KMS-11 (cell line): Measurements from ENCODE around the gene EEA1.

Experiments used
- H2AFZ ChIP-seq: fragments of 200-600 bp; sonication (generic); 2 replicates; pipeline ENCODE4 v1.6.1; 2016; ENCODE audit warnings: antibody characterized with exemption, mixed run types, low read depth
- H3K27ac ChIP-seq: fragments of 200-600 bp; sonication (generic); 2 replicates; pipeline ENCODE4 v1.6.1; 2016; ENCODE audit warnings: mild to moderate bottlenecking, mixed run types
- H3K27me3 ChIP-seq: fragments of 200-600 bp; sonication (generic); 2 replicates; pipeline ENCODE4 v1.6.1; 2017; ENCODE audit warnings: mild to moderate bottlenecking, low read depth, mixed run types, moderate library complexity; ENCODE audit not compliant: insufficient read depth
- H3K36me3 ChIP-seq: fragments of 200-600 bp; sonication (generic); 2 replicates; pipeline ENCODE4 v1.6.1; 2017; ENCODE audit warnings: mild to moderate bottlenecking, mixed run types; ENCODE audit not compliant: insufficient read depth
- H3K4me1 ChIP-seq: fragments of 200-600 bp; sonication (generic); 2 replicates; pipeline ENCODE4 v1.6.1; 2016; ENCODE audit warnings: mild to moderate bottlenecking, low read depth, mixed run types; ENCODE audit not compliant: poor library complexity, severe bottlenecking
- H3K4me2 ChIP-seq: fragments of 200-600 bp; sonication (generic); 2 replicates; pipeline ENCODE4 v1.7.0; 2016; ENCODE audit warnings: mild to moderate bottlenecking, mixed run types
- H3K4me3 ChIP-seq: fragments of 200-600 bp; sonication (generic); IDR thresholded peaks from 2 replicates; pipeline ENCODE4 v1.6.1; 2017; ENCODE audit warnings: low read depth, low read length, mixed read lengths; ENCODE audit not compliant: insufficient read depth
- H3K79me2 ChIP-seq: fragments of 200-600 bp; sonication (generic); 2 replicates; pipeline ENCODE4 v1.6.1; 2016; ENCODE audit warnings: low read depth, mixed run types; ENCODE audit not compliant: insufficient read depth
- H3K9ac ChIP-seq: fragments of 200-600 bp; sonication (generic); 2 replicates; pipeline ENCODE4 v1.6.1; 2016; ENCODE audit warnings: mild to moderate bottlenecking, mixed run types
- H4K20me1 ChIP-seq: fragments of 200-600 bp; sonication (generic); 2 replicates; pipeline ENCODE4 v1.6.1; 2016; ENCODE audit warnings: mild to moderate bottlenecking, mixed run types; ENCODE audit not compliant: insufficient read depth
- CTCF ChIP-seq: fragments of 200-600 bp; sonication (generic); conservative IDR thresholded peaks from 2 replicates; pipeline ENCODE4 v1.6.1; 2017; ENCODE audit warnings: low read depth, mild to moderate bottlenecking, antibody characterized with exemption, low read length, moderate library complexity, mixed read lengths

EEA1 gene

GRCh38 chr12:92786045-92786444, 143.1 kb downstream of the EEA1 start:
- no peak overlapping the region for H2AFZ ChIP-seq
- H3K9ac ChIP-seq, result no peak overlapping the region
- no peak overlapping the region for H3K4me2 ChIP-seq
- H3K4me3 ChIP-seq, result no peak overlapping the region
- H4K20me1 ChIP-seq, result no peaks in the 10 kb centered on the region
- H3K36me3 ChIP-seq, result no peaks in the 10 kb centered on the region
- H3K27me3 ChIP-seq, result no peaks in the 10 kb centered on the region
- TF ChIP-seq CTCF, result no peak
- H3K79me2 ChIP-seq, result no peaks in the 10 kb centered on the region
- peaks cover 9% of the 10 kb centered on the region for H3K4me1 ChIP-seq
- no peak overlapping the region for H3K27ac ChIP-seq

- H3K79me2 ChIP-seq, result no peaks in the 10 kb centered on the region
- H3K4me2 ChIP-seq, result no peak overlapping the region
- no peaks in the 10 kb centered on the region for H4K20me1 ChIP-seq
- no peak overlapping the region for H3K9ac ChIP-seq
- no peaks in the 10 kb centered on the region for H3K36me3 ChIP-seq
- H2AFZ ChIP-seq, result no peak overlapping the region
- H3K4me1 ChIP-seq, result peaks cover 9% of the 10 kb centered on the region
- no peak overlapping the region for H3K27ac ChIP-seq
- H3K4me3 ChIP-seq, result no peak overlapping the region
- no peak for TF ChIP-seq CTCF
- H3K27me3 ChIP-seq, result no peaks in the 10 kb centered on the region
Measured at GRCh38 chr12:92785563-92785950, 143.5 kb downstream of the EEA1 start.

GRCh38 chr12:92784797-92785562, 144.1 kb downstream of the EEA1 start:
- peak; percentile 65 for TF ChIP-seq CTCF
- Histone ChIP-seq H3K27ac (no peak overlapping the region), H3K4me2 (no peak overlapping the region)

GRCh38 chr12:92784356-92784755, 144.7 kb downstream of the EEA1 start:
- Histone ChIP-seq H3K27ac (no peak overlapping the region), H3K4me3 (no peak overlapping the region), H3K27me3 (no peaks in the 10 kb centered on the region), H3K4me1 (peaks cover 9% of the 10 kb centered on the region), H2AFZ (no peak overlapping the region), H3K9ac (no peak overlapping the region), H3K79me2 (no peaks in the 10 kb centered on the region), H3K36me3 (no peaks in the 10 kb centered on the region), H3K4me2 (no peak overlapping the region), H4K20me1 (no peaks in the 10 kb centered on the region)
- TF ChIP-seq CTCF, result no peak

More at GRCh38 chr12:92784797-92785562, 144.1 kb downstream of the EEA1 start:
- H4K20me1 ChIP-seq, result no peaks in the 10 kb centered on the region
- peaks cover 9% of the 10 kb centered on the region for H3K4me1 ChIP-seq
- H2AFZ ChIP-seq, result no peak overlapping the region
- H3K9ac ChIP-seq, result no peak overlapping the region
- H3K4me3 ChIP-seq, result no peak overlapping the region
- H3K79me2 ChIP-seq, result no peaks in the 10 kb centered on the region
- H3K27me3 ChIP-seq, result no peaks in the 10 kb centered on the region
- H3K36me3 ChIP-seq, result no peaks in the 10 kb centered on the region
